GM21825 (cell line): ENCODE measurements around the gene HAAO.

Experiments used
- ATAC-seq: cut with Tn5 transposase; IDR thresholded peaks from one replicate; pipeline ENCODE4 v1.9.1; 2021; ENCODE audit warnings: mild to moderate bottlenecking, moderate library complexity; ENCODE audit not compliant: unreplicated experiment

Gene HAAO

GRCh38 chr2:42769583-42770287 lies 22.6 kb downstream of the HAAO start:
- ATAC-seq, result no peak

- no peak for ATAC-seq
Measured at GRCh38 chr2:42768706-42769256, 23.6 kb downstream of the HAAO start.

- no peak for ATAC-seq
Measured at GRCh38 chr2:42767899-42768705, 24.3 kb downstream of the HAAO start.

- no peak for ATAC-seq
Measured at GRCh38 chr2:42767080-42767898, 25.1 kb downstream of the HAAO start.

- ATAC-seq, result no peak
Measured at GRCh38 chr2:42765686-42766085, 26.7 kb downstream of the HAAO start.

DNA sequence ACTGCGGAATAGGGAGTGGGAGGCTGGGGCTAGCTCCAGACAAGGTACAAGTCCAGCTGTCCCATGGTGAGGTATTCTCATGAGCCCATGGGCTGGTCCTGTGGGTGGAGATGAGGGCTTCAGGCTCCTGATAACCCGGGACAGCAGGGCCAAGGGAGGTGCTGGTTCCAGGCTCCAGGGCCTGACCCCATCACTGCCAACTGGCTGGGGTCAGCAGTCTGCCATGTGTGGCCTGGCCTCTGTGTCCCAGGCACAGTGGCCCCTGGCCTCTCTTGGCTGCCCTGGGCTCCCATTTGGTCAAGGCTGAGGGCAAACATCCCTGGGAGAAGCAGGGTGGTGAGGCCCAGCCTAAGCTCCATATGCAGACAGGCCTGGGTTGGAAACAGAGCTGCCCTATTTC lies 27.5 kb downstream of the HAAO start:
- no peak for ATAC-seq

GRCh38 chr2:42764096-42764495 lies 28.3 kb downstream of the HAAO start, which contains the start of gene OXER1:
OXER1 (minus strand) TSS chr2:42764135; CDS start chr2:42764062, 73 bp downstream.
- ATAC-seq, result no peak

GRCh38 chr2:42762823-42763804 lies 29.3 kb downstream of the HAAO start:
- no peak for ATAC-seq

GRCh38 chr2:42762155-42762554 lies 30.2 kb downstream of the HAAO start:
- no peak for ATAC-seq

GRCh38 chr2:42761554-42761953 lies 30.8 kb downstream of the HAAO start:
- no peak for ATAC-seq

GRCh38 chr2:42758751-42759150 lies 33.6 kb downstream of the HAAO start:
- ATAC-seq, result no peak

DNA sequence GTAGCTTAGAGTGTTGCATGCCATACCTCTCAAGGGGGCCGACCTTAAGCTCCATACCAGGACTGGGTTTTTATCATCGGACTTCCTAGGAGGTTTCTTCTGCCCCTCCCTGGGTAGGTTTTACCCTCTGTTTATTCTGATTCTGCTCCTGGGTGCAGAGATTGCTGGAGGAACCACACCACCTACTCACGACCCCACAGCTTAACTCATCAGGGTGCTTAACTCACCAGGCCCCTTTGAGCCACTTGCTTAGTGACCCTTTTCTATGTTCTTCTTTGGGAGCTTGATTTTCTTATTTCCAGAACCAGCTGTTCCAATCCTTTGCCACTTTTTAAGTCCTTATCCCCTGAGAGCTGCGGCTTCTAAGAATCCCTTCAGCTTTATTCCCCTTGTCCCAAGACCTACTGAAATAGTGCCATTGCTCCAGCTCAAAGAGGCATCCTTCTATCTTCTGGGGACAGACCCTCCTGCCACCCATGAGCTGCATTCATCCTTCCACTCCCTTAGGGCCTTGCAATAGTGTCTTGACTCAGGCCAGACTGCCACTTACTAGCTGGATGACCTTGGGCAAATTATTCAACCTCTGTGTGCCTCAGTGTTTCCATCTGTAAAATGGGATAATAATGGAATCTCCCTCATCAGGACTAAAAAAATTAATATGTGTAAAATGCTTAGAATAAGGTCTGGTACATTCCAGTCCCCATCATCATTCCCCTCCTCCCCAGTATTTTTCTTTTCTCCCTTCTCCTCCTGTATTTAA lies 34.2 kb downstream of the HAAO start:
- no peak for ATAC-seq

GRCh38 chr2:42756966-42757513 lies 35.3 kb downstream of the HAAO start:
- no peak for ATAC-seq

DNA sequence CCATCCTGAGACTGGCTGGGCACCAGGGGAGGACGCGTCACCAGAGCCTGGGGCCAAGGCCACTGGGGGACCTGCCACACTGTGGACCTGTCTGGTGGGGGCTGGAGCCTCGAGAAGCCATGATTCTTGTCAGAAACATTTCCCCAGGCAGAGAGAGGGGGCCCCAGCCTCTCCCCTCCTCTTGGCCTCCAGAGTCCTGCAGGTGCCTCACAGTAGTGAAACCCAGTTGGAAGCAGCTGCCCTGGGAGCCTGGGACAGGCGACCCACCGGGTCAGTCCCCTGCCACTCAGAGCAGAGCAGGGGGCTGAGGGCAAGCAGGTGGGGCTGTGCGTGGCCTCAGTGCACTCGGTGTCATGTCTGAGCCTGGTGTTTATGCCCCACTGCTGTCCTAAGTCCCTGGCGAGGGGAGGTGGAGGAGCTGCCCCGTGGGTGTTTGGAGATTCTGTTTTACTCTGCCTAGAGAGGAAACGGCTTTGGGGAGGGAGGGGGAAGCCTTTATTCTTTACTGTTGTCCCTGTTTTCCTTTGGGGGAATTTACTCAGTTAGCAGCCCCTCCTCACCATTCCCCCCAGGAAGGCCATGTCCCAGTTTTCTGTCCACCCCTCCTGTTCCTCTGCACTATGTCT lies 36.1 kb downstream of the HAAO start:
- ATAC-seq, result no peak

GRCh38 chr2:42755191-42755880 lies 37.0 kb downstream of the HAAO start:
- no peak for ATAC-seq

DNA sequence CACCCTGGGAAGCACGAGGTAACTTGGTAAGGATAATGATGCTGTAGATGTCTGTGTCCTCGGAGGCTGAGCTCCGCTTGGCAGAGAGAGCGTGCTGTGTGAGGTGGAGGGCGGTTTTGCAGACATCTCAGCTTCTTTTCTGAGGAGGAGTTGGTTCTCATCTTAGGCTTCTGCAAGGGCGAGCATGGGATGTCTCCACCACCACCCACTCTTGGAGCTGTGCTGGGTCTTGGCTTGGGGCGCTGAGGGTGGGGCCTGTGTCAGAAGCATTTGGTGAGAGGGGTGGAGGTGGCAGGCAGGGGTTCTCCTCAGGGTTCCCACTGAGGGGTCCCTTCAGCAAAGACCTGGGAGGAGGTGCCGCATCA lies 37.6 kb downstream of the HAAO start:
- ATAC-seq, result no peak

GRCh38 chr2:42754021-42754775 lies 38.2 kb downstream of the HAAO start:
- peak; percentile 49 for ATAC-seq
